HG02884 (cell line): ENCODE data around the gene CCDC69.
"Not testable (repeated sequence)": the region's sequence is repeated elsewhere in the genome, so short reads cannot be mapped to it uniquely, and the experiment has no call there.

Source experiments
- ATAC-seq: cut with Tn5 transposase; IDR thresholded peaks from one replicate; pipeline ENCODE4 v1.9.1; 2021; ENCODE audit warnings: mild to moderate bottlenecking, moderate library complexity; ENCODE audit not compliant: unreplicated experiment

Gene CCDC69

DNA sequence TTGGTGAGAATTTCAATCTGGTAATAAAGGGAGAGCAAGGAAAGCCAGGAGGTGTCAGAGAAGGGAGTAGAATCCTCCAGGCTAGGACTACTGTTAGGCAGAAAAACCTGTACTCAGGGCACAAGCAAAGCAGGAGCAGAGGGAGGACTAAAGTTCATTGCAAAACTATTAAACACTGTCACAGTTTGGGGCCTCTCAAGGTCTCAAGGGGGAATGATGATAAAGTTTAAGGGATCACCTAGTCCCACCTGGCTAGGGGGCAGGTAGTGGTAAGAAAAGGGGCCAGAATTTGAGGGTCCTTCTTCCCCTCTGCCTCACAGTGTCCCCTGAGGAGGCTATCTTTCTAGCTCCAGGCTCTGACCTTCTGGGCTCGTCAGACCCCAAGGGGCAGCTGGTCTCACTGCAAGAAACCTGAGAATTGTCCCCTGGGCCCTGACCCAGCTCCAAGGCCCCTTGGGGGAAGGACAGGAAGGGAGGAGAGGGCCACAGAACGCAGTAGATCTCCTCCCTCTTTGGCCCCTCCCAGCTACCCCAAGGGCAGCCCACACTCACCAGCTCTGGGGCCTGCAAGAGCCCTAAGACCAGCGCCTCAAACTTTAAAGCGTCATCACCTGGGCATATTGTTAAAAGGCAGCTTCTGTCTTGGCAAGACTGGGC is 974 bp downstream of the CCDC69 start:
- peak; percentile 65 for ATAC-seq

DNA sequence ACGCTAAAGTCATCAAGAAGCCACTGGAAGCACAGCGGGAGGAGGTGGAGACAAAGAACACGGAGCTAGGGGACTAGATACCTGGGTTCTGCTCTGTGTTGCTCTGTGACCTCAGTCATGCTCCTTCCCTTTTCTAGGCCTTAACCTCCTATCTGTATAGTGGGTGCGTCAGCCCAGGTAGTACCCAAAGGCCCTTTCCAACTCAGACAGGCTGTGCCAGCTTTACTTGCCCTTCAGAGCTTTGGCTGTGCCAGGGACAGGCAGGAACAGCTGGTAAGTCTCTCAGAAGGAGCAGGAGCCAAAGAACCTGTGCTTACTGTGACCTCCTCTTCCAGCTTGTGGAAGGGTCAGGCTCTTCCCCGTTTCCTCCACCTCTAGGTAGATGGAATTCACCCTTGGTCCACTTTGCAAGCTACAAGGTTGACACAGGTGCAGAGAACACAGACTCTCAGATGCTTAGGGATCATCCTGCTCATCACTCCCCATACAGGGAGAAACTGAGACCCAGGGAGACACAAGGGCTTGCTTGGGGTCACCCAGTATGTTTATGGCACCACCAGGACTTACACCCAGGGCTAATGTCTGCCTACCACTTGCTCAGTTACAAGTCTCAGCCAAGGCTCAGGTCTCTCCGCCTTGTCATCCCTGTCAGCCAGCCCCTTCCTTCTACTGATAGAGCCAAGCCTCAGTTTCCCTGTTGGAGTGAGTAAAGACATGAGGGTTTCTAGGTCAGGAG is 1.7 kb downstream of the CCDC69 start:
- ATAC-seq = no peak

DNA sequence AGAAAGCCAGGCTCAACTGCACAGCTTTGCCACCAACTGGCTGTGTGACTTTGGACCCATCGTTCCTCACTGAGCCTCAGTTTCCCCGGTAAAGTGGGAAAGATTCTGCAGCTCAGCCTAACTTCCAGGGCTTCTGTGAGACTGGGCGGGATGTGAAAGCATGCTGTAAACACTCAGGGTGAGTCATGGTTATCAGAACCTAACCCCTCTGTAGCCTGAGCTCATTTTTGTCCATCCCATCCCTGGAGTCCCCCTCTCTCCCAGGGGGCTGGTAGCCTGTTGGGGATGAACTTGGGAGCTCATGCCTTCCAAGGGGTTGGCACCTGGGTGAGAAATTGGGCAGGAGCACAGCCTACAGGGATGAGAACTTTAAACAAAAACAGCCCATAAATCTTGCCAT is 2.3 kb downstream of the CCDC69 start:
- no peak for ATAC-seq

- no peak for ATAC-seq
These were observed 4.1 kb downstream of the CCDC69 start for GRCh38 chr5:151219789-151220188.

DNA sequence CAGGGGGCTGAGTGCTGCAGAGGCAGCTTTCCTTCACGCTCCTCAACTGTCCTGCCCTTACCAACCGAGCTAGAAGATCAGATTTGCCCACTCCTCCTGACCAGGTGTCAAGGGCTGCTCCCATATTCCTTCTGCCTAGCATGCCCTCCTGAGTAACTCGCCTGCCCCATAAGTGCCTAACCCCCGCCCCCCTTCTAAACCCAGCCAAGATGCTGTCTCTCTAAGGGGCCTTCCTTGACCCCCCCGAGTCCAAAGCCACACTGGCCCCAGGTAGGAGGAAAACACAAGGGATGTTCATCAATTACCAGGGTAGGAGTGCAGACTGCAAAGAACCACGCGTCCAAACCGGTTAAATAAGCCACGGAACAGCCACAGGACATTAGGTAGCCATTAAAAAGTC is 4.8 kb downstream of the CCDC69 start:
- ATAC-seq = no peak

DNA sequence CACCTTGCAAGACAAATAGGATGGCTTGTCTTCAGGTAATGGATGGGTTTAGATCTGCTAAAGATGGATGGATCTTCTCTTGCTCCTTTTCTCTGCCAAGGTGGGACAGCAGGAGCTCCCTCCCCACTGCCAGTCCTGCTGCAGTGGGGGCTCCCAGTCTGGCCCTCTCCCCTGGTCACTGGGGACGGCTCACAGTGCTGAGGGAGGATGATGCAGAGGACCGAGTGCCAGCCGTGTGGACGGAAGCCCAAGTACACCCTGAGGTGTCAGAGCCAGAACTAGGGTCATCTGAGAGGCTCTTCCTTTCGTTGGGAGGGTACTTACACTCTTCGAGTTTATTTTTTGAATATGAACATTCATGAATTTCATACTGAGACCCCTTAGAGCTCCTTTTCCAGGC is 5.7 kb downstream of the CCDC69 start:
- no peak for ATAC-seq

DNA sequence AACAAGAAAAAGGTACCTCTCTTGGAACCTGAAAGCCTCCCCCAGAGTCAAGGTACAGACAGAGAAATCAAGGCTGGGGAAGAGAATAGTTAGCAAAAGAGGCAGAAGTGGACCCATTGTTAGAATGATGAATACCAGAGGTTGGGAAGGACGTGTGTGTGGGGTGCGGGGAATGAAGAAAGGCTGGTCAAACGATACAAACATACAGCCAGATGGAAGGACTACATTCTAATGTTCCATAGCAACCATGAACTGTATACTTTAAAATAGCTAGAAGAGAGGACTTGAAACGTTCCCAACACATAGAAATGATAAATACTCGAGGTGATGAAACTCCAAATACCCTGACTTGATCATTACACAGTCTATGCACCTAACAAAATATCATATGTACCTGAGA is 7.1 kb downstream of the CCDC69 start:
- ATAC-seq = no peak

DNA sequence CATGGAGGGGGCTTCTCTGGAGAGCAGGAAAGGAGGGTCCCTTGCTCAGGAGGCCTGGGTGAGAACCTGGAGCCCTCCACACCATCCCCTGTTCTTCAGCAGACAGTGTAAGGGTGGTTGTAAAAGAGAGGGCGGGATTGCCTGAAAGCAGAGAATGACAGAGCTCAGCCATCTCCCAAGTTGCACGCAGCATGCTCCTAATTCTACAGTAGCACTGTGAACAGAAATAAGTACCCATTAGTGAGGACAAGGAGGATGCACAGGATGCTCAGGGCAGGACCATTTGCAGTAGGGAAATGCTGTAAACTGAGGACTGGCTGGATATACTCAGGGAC is 8.4 kb downstream of the CCDC69 start:
- ATAC-seq = no peak

GRCh38 chr5:151214614-151215545 is 9.0 kb downstream of the CCDC69 start:
- peak; percentile 42 for ATAC-seq

DNA sequence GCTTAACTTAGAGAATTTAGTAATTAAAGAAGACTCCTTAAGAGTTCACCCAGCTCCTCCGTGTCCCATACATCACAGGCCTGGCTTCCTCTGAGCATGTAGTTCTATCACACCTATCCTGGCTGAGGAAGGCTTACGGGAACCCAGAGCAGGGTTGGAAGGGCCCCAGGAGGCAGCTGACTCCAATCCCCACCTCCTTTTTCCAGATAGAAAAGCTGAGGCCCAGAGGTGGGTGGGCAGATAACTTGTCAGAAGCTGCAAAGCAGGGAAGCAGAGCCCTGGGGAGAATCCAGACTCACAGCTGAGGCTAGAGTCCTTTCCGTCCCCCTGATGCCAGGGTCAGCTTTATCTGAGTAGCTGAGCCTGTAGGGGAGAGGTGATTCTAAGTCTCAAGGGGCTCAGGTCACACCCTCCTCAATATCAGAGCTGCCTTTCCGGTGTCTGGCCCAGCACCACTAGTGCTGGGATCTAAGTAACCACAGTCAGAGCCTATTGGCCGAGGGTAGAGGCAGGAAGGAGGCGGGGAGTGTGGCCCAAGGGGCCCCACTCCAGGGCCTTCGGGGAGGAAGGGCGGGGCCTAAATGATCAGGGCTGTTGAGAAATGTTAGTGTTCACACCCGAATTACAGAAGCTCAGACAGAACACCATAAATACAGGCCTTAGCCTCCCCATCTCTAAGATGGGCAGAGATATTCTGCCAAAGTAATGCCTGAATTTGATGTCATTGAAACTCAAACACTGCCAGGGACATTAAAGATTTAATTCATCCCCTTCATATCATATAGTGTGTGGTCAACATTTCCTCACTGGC is 9.9 kb downstream of the CCDC69 start:
- ATAC-seq = peak; percentile 74

- ATAC-seq = no peak
These were observed 11.5 kb downstream of the CCDC69 start for GRCh38 chr5:151212406-151212798.

DNA sequence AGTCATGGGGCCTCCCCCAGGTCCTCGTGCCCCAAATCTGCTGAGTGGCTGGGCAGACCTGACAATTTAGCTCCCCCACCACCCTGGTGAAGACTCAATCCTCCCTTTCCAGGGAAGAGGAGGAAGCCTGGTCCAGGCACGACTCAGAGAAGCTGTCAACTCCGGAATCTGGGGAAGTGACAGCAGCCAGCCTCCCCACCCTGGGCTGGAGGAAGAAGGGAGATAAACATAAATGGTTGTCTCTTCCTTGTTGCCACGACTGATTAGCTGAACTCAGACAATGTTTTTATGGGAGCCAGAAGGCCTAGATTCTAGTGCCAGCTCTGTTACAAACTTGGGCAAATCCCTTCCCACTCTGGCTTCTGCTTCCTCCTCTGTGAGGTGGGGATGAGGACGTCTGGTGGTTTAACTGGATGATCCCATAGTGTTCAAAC is 15.4 kb downstream of the CCDC69 start:
- ATAC-seq = no peak

DNA sequence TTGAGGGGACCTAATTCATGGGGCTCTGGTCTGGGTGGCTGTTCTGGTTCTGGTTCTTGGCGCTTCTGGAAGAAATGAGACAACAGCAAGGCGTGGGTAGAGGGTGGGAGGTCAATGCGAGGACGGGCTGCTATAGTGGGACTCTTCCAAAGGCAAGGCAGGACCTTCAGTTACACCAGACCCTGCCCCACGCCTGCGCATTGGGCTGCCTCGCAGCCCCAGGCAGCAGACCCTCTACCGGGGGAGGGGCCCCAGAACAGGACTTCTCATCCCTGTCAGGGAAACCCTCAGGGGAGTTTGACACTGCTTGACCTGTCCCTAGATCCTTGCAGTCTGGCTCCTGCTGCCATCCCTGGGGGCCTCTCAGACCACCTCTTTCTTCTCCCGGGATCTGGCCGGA is 18.5 kb downstream of the CCDC69 start:
- no peak for ATAC-seq

DNA sequence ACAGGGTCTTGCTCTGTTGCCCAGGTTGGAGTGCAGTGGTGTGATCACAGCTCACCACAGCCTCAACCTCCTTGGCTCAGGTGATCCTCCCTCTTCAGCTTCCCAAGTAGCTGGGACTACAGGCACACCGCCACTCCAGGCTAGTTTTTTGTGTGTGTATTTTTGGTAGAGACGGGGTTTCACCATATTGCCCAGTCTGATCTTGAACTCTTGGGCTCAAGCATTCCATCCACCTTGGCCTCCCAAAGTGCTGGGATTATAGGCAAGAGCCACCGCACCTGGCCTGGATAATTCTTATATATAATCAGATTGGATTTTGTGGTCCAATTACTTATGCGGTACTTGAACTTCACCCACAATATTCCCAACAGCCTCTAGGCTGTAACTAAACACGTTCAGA is 19.8 kb downstream of the CCDC69 start:
- ATAC-seq = no peak

GRCh38 chr5:151202381-151203139 is 21.3 kb downstream of the CCDC69 start:
- ATAC-seq = no peak

DNA sequence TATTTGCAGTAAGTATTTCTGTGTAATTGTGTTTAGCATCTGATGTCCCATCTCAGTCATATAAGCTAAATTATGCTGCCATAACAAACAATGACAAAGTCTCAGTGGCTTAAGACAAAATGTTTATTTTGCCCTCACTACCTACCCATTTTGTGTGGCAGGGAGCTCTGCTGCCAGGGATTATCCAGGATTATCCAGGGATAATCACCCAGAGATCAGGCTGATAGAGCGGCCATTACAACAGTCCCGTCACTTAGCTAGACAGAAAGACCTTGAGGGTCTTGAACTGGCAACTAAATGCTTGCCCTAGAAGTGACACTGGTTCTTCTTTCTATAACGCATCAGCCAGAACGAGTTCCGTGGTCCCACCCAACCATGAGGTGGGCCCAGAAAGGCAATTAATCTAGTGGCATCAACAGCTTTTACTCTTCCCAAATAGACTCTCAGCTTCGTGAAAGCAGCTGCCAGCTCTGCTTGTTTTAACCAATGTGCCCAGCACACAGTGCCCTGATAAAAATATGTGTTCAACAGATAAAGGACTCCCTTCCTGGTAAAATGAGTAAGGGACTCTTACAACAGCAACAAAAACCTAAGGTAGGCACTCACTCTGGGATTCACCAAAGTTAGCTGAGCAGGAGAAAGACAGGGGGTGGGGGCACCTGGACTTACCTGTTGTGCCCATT is 22.8 kb downstream of the CCDC69 start:
- ATAC-seq = no peak

- no peak for ATAC-seq
These were observed 24.2 kb downstream of the CCDC69 start for GRCh38 chr5:151199581-151200185.

- ATAC-seq = no peak
These were observed 25.0 kb downstream of the CCDC69 start for GRCh38 chr5:151198861-151199260.

DNA sequence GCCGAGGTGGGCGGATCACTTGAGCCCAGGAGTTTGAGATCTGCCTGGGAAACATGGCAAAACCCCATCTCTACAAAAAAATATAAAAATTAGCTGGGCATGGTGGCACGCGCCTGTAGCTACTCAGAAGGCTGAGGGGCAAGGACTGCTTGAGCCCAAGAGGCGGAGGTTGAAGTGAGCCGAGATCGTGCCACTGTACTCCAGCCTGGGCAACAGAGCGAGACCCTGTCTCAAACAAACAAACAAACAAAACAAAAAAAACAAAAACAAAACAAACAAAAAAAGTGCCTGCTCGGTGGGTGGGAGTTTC is 26.6 kb downstream of the CCDC69 start:
- not testable (repeated sequence) for ATAC-seq
